ENCODE measurements around the gene LDLRAD4.

The LDLRAD4 gene

GRCh38 chr18:13324880-13325279 lies 106.3 kb downstream of the LDLRAD4 start:
- DNase-seq (ENCODE audit: low spot score) = no peak
- H3K4me1 ChIP-seq (ENCODE audit: control insufficient read depth in 2 of 2, insufficient read depth in 1 of 2, low read depth in 1 of 2, low read length in 2 of 2) = peaks cover 0 to 1% of the 10 kb centered on the region in 2 donors
- no peak overlapping the region for H3K4ac ChIP-seq (ENCODE audit: low read length)
- H2BK120ac ChIP-seq (ENCODE audit: low read depth, low read length) = no peak overlapping the region
- no peak overlapping the region for H3K14ac ChIP-seq (ENCODE audit: low read length)
- H3K27ac ChIP-seq (replicated peaks; ENCODE audit: low read length) = no peak overlapping the region
- no peak overlapping the region for H3K4me3 ChIP-seq (ENCODE audit: low read length in 2 of 2)
- H4K91ac ChIP-seq (ENCODE audit: low read depth, low read length, poor library complexity) = no peak overlapping the region
- H3K4me2 ChIP-seq (ENCODE audit: insufficient read depth, low read length, poor library complexity, severe bottlenecking) = no peak overlapping the region
- H3K79me1 ChIP-seq (ENCODE audit: low read depth, low read length) = no peaks in the 10 kb centered on the region
- H2BK12ac ChIP-seq (ENCODE audit: low read length) = no peak overlapping the region
- no peaks in the 10 kb centered on the region for H3K36me3 ChIP-seq (replicated peaks in 1 of 2; ENCODE audit: control insufficient read depth in 2 of 2, insufficient read depth in 2 of 2, low read length in 2 of 2)
- no peak overlapping the region for H3K9ac ChIP-seq (ENCODE audit: low read depth, low read length, poor library complexity)
- H4K8ac ChIP-seq (ENCODE audit: low read depth, low read length) = no peak overlapping the region
- no peaks in the 10 kb centered on the region for H3K27me3 ChIP-seq (ENCODE audit: control insufficient read depth in 3 of 3, insufficient read depth in 3 of 3, low read depth in 1 of 3, low read length in 3 of 3)
- no peak overlapping the region for H3K18ac ChIP-seq (ENCODE audit: low read length)
- H3K9me3 ChIP-seq (replicated peaks in 1 of 2; ENCODE audit: control insufficient read depth in 2 of 2, insufficient read depth in 1 of 2, low read depth in 1 of 2, low read length in 2 of 2) = peaks cover 0 to 4% of the 10 kb centered on the region in 2 donors
- no peak overlapping the region for H2BK5ac ChIP-seq (ENCODE audit: low read length)
- WGBS, 2 donors (ENCODE audit: extremely low coverage in 2 of 2, insufficient read length in 2 of 2, insufficient replicate concordance in 1 of 2) = no CpG with 5 or more reads among the region's 8 CpGs
- H3K23ac ChIP-seq (ENCODE audit: low read depth, low read length, poor library complexity) = no peak overlapping the region
- no peak overlapping the region for H2AK5ac ChIP-seq (ENCODE audit: low read depth, low read length)
- no peak overlapping the region for H2BK15ac ChIP-seq (ENCODE audit: low read length)
- H2AFZ ChIP-seq (ENCODE audit: low read length) = no peak overlapping the region

GRCh38 chr18:13328213-13328612 lies 109.7 kb downstream of the LDLRAD4 start:
- Histone ChIP-seq H3K18ac (ENCODE audit: low read length) (no peak overlapping the region), H3K27ac (replicated peaks; ENCODE audit: low read length) (no peak overlapping the region), H2AK5ac (ENCODE audit: low read depth, low read length) (no peak overlapping the region), H3K4ac (ENCODE audit: low read length) (no peak overlapping the region), H3K4me3 (ENCODE audit: low read length in 2 of 2) (no peak overlapping the region), H2BK5ac (ENCODE audit: low read length) (no peak overlapping the region), H2AFZ (ENCODE audit: low read length) (no peak overlapping the region), H3K23ac (ENCODE audit: low read depth, low read length, poor library complexity) (no peak overlapping the region), H4K91ac (ENCODE audit: low read depth, low read length, poor library complexity) (no peak overlapping the region), H3K9me3 (replicated peaks in 1 of 2; ENCODE audit: control insufficient read depth in 2 of 2, insufficient read depth in 1 of 2, low read depth in 1 of 2, low read length in 2 of 2) (peaks cover 0 to 4% of the 10 kb centered on the region in 2 donors), H3K36me3 (replicated peaks in 1 of 2; ENCODE audit: control insufficient read depth in 2 of 2, insufficient read depth in 2 of 2, low read length in 2 of 2) (no peaks in the 10 kb centered on the region), H3K27me3 (ENCODE audit: control insufficient read depth in 3 of 3, insufficient read depth in 3 of 3, low read depth in 1 of 3, low read length in 3 of 3) (no peaks in the 10 kb centered on the region), H2BK12ac (ENCODE audit: low read length) (no peak overlapping the region), H3K9ac (ENCODE audit: low read depth, low read length, poor library complexity) (no peak overlapping the region), H4K8ac (ENCODE audit: low read depth, low read length) (no peak overlapping the region), H2BK120ac (ENCODE audit: low read depth, low read length) (no peak overlapping the region), H3K4me2 (ENCODE audit: insufficient read depth, low read length, poor library complexity, severe bottlenecking) (no peak overlapping the region), H3K79me1 (ENCODE audit: low read depth, low read length) (no peaks in the 10 kb centered on the region), H3K14ac (ENCODE audit: low read length) (no peak overlapping the region), H3K4me1 (ENCODE audit: control insufficient read depth in 2 of 2, insufficient read depth in 1 of 2, low read depth in 1 of 2, low read length in 2 of 2) (peaks cover 0 to 1% of the 10 kb centered on the region in 2 donors), H2BK15ac (ENCODE audit: low read length) (no peak overlapping the region)
- DNase-seq (ENCODE audit: low spot score) = no peak
- WGBS, 2 donors (ENCODE audit: extremely low coverage in 2 of 2, insufficient read length in 2 of 2, insufficient replicate concordance in 1 of 2) = no CpG with 5 or more reads among the region's 1 CpG

GRCh38 chr18:13330996-13331395 lies 112.4 kb downstream of the LDLRAD4 start:
- no peaks in the 10 kb centered on the region for H3K79me1 ChIP-seq (ENCODE audit: low read depth, low read length)
- H4K91ac ChIP-seq (ENCODE audit: low read depth, low read length, poor library complexity) = no peak overlapping the region
- H3K9me3 ChIP-seq (replicated peaks in 1 of 2; ENCODE audit: control insufficient read depth in 2 of 2, insufficient read depth in 1 of 2, low read depth in 1 of 2, low read length in 2 of 2) = peaks cover 0 to 4% of the 10 kb centered on the region in 2 donors
- no peak overlapping the region for H2AK5ac ChIP-seq (ENCODE audit: low read depth, low read length)
- no peak overlapping the region for H3K23ac ChIP-seq (ENCODE audit: low read depth, low read length, poor library complexity)
- H2AFZ ChIP-seq (ENCODE audit: low read length) = no peak overlapping the region
- no peak overlapping the region for H2BK5ac ChIP-seq (ENCODE audit: low read length)
- no peak overlapping the region for H3K14ac ChIP-seq (ENCODE audit: low read length)
- H2BK15ac ChIP-seq (ENCODE audit: low read length) = no peak overlapping the region
- H3K9ac ChIP-seq (ENCODE audit: low read depth, low read length, poor library complexity) = no peak overlapping the region
- no peak overlapping the region for H3K4me3 ChIP-seq (ENCODE audit: low read length in 2 of 2)
- H2BK120ac ChIP-seq (ENCODE audit: low read depth, low read length) = no peak overlapping the region
- no CpG with 5 or more reads among the region's 1 CpG for WGBS, 2 donors (ENCODE audit: extremely low coverage in 2 of 2, insufficient read length in 2 of 2, insufficient replicate concordance in 1 of 2)
- no peaks in the 10 kb centered on the region for H3K4me1 ChIP-seq (ENCODE audit: control insufficient read depth in 2 of 2, insufficient read depth in 1 of 2, low read depth in 1 of 2, low read length in 2 of 2)
- H2BK12ac ChIP-seq (ENCODE audit: low read length) = no peak overlapping the region
- no peaks in the 10 kb centered on the region for H3K27me3 ChIP-seq (ENCODE audit: control insufficient read depth in 3 of 3, insufficient read depth in 3 of 3, low read depth in 1 of 3, low read length in 3 of 3)
- H3K4ac ChIP-seq (ENCODE audit: low read length) = no peak overlapping the region
- H3K36me3 ChIP-seq (replicated peaks in 1 of 2; ENCODE audit: control insufficient read depth in 2 of 2, insufficient read depth in 2 of 2, low read length in 2 of 2) = no peaks in the 10 kb centered on the region
- H3K4me2 ChIP-seq (ENCODE audit: insufficient read depth, low read length, poor library complexity, severe bottlenecking) = no peak overlapping the region
- H4K8ac ChIP-seq (ENCODE audit: low read depth, low read length) = no peak overlapping the region
- H3K27ac ChIP-seq (replicated peaks; ENCODE audit: low read length) = no peak overlapping the region
- no peak for DNase-seq (ENCODE audit: low spot score)
- no peak overlapping the region for H3K18ac ChIP-seq (ENCODE audit: low read length)

GRCh38 chr18:13331846-13332245 lies 113.3 kb downstream of the LDLRAD4 start:
- Histone ChIP-seq H3K4me3 (ENCODE audit: low read length in 2 of 2) (no peak overlapping the region), H3K23ac (ENCODE audit: low read depth, low read length, poor library complexity) (no peak overlapping the region), H4K8ac (ENCODE audit: low read depth, low read length) (no peak overlapping the region), H3K18ac (ENCODE audit: low read length) (no peak overlapping the region), H3K9me3 (replicated peaks in 1 of 2; ENCODE audit: control insufficient read depth in 2 of 2, insufficient read depth in 1 of 2, low read depth in 1 of 2, low read length in 2 of 2) (peaks cover 0 to 4% of the 10 kb centered on the region in 2 donors), H2AFZ (ENCODE audit: low read length) (no peak overlapping the region), H3K36me3 (replicated peaks in 1 of 2; ENCODE audit: control insufficient read depth in 2 of 2, insufficient read depth in 2 of 2, low read length in 2 of 2) (no peaks in the 10 kb centered on the region), H3K4ac (ENCODE audit: low read length) (no peak overlapping the region), H4K91ac (ENCODE audit: low read depth, low read length, poor library complexity) (no peak overlapping the region), H3K27ac (replicated peaks; ENCODE audit: low read length) (no peak overlapping the region), H2BK15ac (ENCODE audit: low read length) (no peak overlapping the region), H3K79me1 (ENCODE audit: low read depth, low read length) (no peaks in the 10 kb centered on the region), H2AK5ac (ENCODE audit: low read depth, low read length) (no peak overlapping the region), H2BK12ac (ENCODE audit: low read length) (no peak overlapping the region), H3K9ac (ENCODE audit: low read depth, low read length, poor library complexity) (no peak overlapping the region), H3K14ac (ENCODE audit: low read length) (no peak overlapping the region), H3K4me2 (ENCODE audit: insufficient read depth, low read length, poor library complexity, severe bottlenecking) (no peak overlapping the region), H2BK5ac (ENCODE audit: low read length) (no peak overlapping the region), H2BK120ac (ENCODE audit: low read depth, low read length) (no peak overlapping the region), H3K4me1 (ENCODE audit: control insufficient read depth in 2 of 2, insufficient read depth in 1 of 2, low read depth in 1 of 2, low read length in 2 of 2) (no peaks in the 10 kb centered on the region), H3K27me3 (ENCODE audit: control insufficient read depth in 3 of 3, insufficient read depth in 3 of 3, low read depth in 1 of 3, low read length in 3 of 3) (no peaks in the 10 kb centered on the region)
- WGBS, 2 donors (ENCODE audit: extremely low coverage in 2 of 2, insufficient read length in 2 of 2, insufficient replicate concordance in 1 of 2) = no CpG with 5 or more reads among the region's 3 CpGs
- no peak for DNase-seq (ENCODE audit: low spot score)
